HS-5 (cell line): ENCODE measurements around the gene GABRR1.

Experiments
- DNase-seq: peaks from one replicate; pipeline ENCODE4 v3.0.0-alpha.2; 2012; ENCODE audit warnings: low read depth

GABRR1 gene

GRCh38 chr6:89215391-89215790 is 1.8 kb downstream of the GABRR1 start:
- DNase-seq = no peak

- DNase-seq = no peak
Observed at GRCh38 chr6:89214197-89214596, 3.0 kb downstream of the GABRR1 start.

- DNase-seq = no peak
Observed at GRCh38 chr6:89212472-89212871, 4.7 kb downstream of the GABRR1 start.

GRCh38 chr6:89209457-89209856 is 7.7 kb downstream of the GABRR1 start:
- no peak for DNase-seq

GRCh38 chr6:89208551-89208950 is 8.6 kb downstream of the GABRR1 start:
- DNase-seq = no peak

GRCh38 chr6:89205819-89206218 is 11.3 kb downstream of the GABRR1 start:
- DNase-seq = no peak

- DNase-seq = no peak
Observed at GRCh38 chr6:89204096-89204495, 13.1 kb downstream of the GABRR1 start.

- no peak for DNase-seq
Observed at GRCh38 chr6:89200706-89201215, 16.4 kb downstream of the GABRR1 start.

GRCh38 chr6:89199579-89199978 is 17.6 kb downstream of the GABRR1 start:
- DNase-seq = no peak

GRCh38 chr6:89198235-89198634 is 18.9 kb downstream of the GABRR1 start:
- no peak for DNase-seq

GRCh38 chr6:89197141-89197540 is 20.0 kb downstream of the GABRR1 start:
- no peak for DNase-seq

- no peak for DNase-seq
Observed at GRCh38 chr6:89194559-89194958, 22.6 kb downstream of the GABRR1 start.

- DNase-seq = no peak
Observed at GRCh38 chr6:89190741-89191140, 26.4 kb downstream of the GABRR1 start.

GRCh38 chr6:89187504-89187903 is 29.7 kb downstream of the GABRR1 start:
- DNase-seq = no peak

- DNase-seq = no peak
Observed at GRCh38 chr6:89186762-89187161, 30.4 kb downstream of the GABRR1 start.

- DNase-seq = no peak
Observed at GRCh38 chr6:89184344-89184743, 32.8 kb downstream of the GABRR1 start.

GRCh38 chr6:89183294-89183693 is 33.9 kb downstream of the GABRR1 start:
- DNase-seq = no peak

- DNase-seq = no peak
Observed at GRCh38 chr6:89180971-89181370, 36.2 kb downstream of the GABRR1 start.

- DNase-seq = no peak
Observed at GRCh38 chr6:89180112-89180511, 37.0 kb downstream of the GABRR1 start.

- no peak for DNase-seq
Observed at GRCh38 chr6:89173634-89174033, 43.5 kb downstream of the GABRR1 start.

- DNase-seq = no peak
Observed at GRCh38 chr6:89172131-89172530, 45.0 kb downstream of the GABRR1 start.

- DNase-seq = no peak
Observed at GRCh38 chr6:89162047-89162371, 55.1 kb downstream of the GABRR1 start.

GRCh38 chr6:89161326-89162046 is 55.7 kb downstream of the GABRR1 start:
- no peak for DNase-seq

- no peak for DNase-seq
Observed at GRCh38 chr6:89160331-89161092, 56.6 kb downstream of the GABRR1 start.
